SKM-1 (cell line): ENCODE results near the gene LAMTOR1.
"Not testable (repeated sequence)": the region's sequence is repeated elsewhere in the genome, so short reads cannot be mapped to it uniquely, and the experiment has no call there.

Experiments used
- DNase-seq: peaks from one replicate; lab custom pipeline; 2025; ENCODE audit not compliant: unreplicated experiment; lab: John Stamatoyannopoulos, UW

The LAMTOR1 gene

DNA sequence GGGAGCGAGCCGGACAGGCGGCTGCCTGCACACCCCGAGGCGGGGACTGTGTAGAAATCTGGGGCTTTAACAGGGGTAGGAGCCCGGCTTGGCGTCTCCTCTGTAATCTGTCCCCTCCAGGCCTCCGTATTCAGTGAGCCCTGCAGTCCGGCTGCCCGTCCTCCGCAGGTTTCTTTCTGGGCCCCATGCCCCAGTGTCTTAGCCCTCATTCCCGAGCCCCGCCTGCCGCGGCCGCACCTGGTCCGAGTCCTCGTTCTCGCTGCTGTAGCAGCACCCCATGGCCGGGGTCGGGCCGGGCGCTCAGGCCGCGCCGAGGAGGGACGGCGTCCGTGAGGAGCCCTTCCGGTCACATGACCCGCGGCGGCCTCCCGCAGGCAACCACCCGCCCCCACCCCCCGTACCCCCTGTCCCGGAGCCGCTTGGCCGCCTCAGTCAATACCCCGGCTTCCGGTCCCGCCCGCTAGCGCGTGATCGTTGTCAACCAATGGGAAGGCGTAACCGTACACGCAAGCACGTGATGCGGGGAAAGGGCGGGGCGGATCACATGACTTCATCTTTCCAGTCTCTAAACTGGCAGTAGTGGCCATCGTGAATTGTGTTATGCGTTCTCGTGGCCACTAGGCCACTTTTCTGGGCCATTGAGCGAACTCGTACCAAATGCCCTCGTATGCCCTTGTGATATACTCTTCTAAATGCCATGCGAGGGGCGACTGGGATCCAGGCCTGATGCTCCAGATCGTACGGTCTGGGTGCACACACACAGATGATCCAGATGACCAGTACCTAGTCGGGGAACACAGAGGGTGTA, at the start of gene LAMTOR1:
Gene LAMTOR1, minus strand, starts transcription at position 352 of the 808 bp plus-strand sequence. Its CDS starts 73 bp downstream, at position 279.
- DNase-seq, result peak; percentile 93

GRCh38 chr11:72150882-72151281, 47.8 kb upstream of the LAMTOR1 start:
- DNase-seq, result no peak

DNA sequence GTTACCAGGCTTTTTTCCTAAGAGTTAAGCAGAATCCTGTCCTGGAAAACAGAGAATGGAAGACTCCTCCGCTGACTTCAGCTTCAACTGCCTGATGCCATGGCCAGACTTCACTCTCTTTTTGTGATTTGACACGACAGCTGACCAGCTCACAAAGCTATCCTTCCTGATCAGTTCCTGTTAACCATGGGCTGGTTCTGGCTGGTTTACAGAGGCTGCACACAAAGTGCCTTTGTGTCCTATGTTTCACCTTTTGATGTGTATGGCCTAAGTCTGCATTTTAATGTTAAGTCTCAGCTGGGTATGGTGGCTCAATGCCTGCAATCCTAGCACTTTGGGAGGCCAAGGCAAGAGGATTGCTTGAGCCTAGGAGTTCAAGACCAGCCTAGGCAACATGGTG, 43.5 kb upstream of the LAMTOR1 start:
- DNase-seq, result no peak

DNA sequence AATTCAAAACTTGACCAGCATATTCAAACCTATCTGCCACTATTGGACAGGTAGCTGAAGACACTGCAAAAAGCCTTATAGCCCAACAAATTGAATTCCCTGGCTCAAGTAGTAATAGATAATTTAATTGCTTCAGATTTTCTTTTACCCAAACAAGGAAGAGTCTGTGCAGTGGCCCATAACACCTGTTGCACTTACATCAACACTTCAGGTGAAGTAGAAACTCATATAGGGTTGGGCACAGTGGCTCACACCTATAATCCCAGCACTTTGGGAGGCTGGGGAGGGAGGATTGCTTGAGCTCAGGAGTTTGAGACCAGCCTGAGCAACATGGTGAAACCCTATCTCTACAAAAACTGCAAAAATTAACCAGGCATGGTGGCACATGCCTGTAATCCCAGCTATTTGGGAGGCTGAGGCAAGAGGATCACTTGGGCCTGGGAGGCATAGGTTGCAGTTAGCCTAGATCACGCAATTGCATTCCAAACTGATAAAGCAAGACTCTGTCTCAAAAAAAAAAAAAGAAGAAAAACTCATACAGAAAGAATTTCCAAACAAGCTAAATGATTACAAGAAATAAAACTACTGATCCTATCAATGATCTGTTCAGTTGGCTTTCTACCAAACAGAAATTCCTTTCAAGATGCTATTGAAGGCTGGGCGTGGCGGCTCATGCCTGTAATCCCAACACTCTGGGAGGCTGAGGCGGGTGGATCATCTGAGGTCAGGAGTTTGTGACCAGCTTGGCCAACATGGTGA, 41.9 kb upstream of the LAMTOR1 start:
- DNase-seq, result no peak

DNA sequence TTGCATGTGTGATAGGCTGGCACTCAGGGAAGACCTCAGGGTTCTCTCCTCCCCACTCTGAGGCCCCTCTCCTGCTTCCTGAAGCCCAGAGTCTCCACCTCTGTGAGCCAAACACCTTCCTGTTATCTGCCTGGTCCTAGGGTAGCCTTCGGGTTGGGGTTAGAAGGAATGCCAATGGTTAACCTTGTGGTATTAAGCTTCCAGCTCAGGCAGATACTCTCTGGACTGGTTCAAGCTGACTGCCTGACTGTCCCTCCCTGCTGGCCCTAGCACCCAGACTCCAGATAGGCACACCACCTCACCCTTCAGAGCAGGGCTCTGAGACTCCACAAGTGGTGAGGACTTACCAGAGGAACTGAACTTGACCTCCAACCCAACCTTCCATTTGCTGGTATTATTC, 39.4 kb upstream of the LAMTOR1 start:
- not testable (repeated sequence) for DNase-seq

GRCh38 chr11:72142086-72142485, 39.0 kb upstream of the LAMTOR1 start:
- not testable (repeated sequence) for DNase-seq

- no peak for DNase-seq
Observed at GRCh38 chr11:72141066-72141465, 38.0 kb upstream of the LAMTOR1 start.

GRCh38 chr11:72140661-72141060, 37.6 kb upstream of the LAMTOR1 start:
- DNase-seq, result no peak

DNA sequence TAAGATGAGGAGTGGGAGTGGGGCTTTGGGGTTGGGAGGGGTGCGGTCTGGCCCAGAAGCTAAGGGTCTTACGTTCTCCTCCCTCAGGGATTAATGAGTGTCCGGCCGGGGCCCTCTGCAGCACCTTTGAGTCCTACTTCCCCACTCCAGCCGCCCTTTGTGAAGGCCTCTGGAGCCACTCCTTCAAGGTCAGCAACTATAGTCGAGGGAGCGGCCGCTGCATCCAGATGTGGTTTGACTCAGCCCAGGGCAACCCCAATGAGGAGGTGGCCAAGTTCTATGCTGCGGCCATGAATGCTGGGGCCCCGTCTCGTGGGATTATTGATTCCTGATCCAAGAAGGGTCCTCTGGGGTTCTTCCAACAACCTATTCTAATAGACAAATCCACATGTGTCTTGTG, 36.4 kb upstream of the LAMTOR1 start:
- no peak for DNase-seq

DNA sequence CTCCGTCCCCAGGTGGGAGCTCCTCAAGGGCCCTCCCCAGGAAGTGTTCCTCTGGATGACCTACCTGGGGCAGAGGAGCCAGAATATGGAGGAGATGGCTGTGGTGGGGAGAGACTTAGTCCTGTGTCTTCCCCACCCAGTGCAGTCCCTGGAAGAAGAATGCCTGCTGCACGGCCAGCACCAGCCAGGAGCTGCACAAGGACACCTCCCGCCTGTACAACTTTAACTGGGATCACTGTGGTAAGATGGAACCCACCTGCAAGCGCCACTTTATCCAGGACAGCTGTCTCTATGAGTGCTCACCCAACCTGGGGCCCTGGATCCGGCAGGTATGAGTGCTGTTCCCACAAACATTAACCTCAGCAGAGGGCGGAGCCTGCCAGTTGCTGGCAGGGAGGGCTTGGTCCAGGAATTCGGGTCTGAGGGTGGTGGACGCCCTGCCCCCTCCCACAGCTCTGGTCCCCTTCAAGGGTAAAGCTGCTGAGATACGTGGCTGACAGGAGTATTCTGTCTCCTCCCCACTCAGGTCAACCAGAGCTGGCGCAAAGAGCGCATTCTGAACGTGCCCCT, 35.8 kb upstream of the LAMTOR1 start:
- no peak for DNase-seq

DNA sequence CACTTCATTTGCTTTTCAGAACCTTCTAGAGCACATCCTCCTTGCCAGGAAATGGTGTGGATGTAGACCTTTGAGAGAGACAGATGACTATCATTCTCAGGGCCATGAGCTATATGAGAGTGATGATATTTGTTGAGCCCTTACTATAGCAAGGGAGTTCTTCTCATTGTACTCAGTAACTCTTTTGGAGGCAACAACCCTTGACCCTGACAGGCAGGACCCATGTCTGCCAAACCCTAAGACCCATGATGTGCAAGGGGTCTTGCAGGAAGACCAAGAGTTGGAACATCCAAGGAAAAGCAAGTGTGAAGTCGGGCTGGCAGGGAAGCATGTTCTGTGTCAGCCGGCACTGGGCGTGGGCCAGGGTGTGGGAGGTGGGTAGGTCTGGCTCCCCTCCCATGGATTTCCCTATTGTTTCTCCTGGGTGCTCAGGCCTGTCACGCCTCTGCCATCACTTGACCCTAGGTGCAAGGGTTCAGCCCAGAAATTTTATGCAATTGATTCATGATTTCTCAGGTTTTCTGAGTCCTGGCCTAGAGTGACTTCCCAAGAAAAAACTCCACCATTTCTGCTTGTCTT, 33.7 kb upstream of the LAMTOR1 start:
- no peak for DNase-seq

GRCh38 chr11:72135891-72136683, 33.0 kb upstream of the LAMTOR1 start:
- DNase-seq, result no peak

DNA sequence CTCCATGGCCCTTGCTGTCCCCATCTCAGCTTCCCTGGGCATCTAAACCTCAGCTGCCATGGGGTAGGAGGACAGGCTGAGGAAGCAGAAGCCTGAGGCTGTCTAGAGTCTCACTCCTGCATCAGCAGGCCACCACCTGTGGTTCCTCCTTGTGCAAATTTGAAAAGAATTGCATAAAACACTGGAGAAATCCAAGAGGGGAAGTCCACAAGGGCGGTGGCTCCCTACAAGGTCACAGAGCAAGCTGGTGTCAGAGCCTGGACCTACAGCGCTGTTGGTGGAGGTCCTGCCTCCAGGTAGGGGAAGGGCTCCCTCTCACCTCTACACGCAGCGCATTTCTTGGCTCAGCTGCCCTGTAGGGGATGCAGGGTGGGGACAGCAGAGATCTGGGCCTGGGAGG, 32.4 kb upstream of the LAMTOR1 start, which contains the start of gene FOLR3:
Gene FOLR3, plus strand, starts transcription at position 253 of the 400 bp plus-strand sequence. CDS start 228 bp downstream, outside the sequence.
- DNase-seq, result not testable (repeated sequence)

GRCh38 chr11:72132646-72133045, 29.5 kb upstream of the LAMTOR1 start:
- DNase-seq, result peak; percentile 10

GRCh38 chr11:72129381-72129780, 26.3 kb upstream of the LAMTOR1 start:
- no peak for DNase-seq

DNA sequence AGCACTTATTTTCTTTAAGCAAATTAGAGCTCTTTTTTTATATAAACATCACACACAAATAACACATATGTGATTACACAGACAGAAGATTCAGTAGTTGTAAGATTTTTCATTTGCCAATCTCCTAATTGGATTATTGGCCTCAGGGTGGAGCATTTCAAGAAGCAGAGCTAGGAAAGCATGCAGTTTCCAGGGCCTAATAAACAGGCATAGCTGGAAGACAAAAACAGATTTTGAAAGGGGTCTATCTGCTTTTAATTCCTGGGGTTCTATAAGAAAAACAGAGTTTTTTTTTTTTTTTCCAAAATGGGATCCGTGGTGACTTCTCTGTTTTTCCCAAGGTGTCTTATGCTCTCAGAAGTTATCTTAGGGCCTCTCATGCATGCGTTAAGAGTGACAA, 24.8 kb upstream of the LAMTOR1 start:
- DNase-seq, result no peak

GRCh38 chr11:72125956-72126355, 22.9 kb upstream of the LAMTOR1 start:
- no peak for DNase-seq

- DNase-seq, result no peak
Observed at GRCh38 chr11:72124046-72124445, 20.9 kb upstream of the LAMTOR1 start.

- DNase-seq, result no peak
Observed at GRCh38 chr11:72123117-72123653, 20.1 kb upstream of the LAMTOR1 start.

DNA sequence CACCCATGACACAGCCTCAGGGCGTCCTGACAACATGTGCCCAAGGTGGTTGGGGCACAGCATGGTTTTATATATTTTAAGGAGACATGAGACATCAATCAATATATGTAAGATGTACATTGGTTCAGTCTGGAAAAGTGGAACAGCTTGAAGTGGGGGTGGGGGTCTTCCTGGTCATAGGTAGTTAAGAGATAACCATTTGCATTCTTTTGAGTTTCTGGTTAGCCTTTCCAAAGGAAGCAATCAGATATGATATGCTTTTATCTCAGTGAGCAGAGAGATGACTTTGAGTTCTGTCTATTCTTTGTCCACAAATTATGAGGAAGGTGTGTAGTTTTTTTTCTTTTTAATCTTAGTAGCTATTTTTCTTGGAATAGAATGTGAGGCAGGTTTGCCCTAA, 19.5 kb upstream of the LAMTOR1 start:
- no peak for DNase-seq
